SK-N-MC (cell line): ENCODE results near the gene MCC.

Experiments
- EZH2 ChIP-seq: fragments of 200-600 bp; sonication (generic); IDR thresholded peaks from one replicate; pipeline ENCODE4 v1.6.1; 2017; ENCODE audit warnings: antibody characterized with exemption
- POLR2AphosphoS5 ChIP-seq: IDR thresholded peaks from 2 replicates; pipeline ENCODE4 v1.6.1; 2012; ENCODE audit warnings: mild to moderate bottlenecking, low read depth, low read length, borderline replicate concordance

DNA sequence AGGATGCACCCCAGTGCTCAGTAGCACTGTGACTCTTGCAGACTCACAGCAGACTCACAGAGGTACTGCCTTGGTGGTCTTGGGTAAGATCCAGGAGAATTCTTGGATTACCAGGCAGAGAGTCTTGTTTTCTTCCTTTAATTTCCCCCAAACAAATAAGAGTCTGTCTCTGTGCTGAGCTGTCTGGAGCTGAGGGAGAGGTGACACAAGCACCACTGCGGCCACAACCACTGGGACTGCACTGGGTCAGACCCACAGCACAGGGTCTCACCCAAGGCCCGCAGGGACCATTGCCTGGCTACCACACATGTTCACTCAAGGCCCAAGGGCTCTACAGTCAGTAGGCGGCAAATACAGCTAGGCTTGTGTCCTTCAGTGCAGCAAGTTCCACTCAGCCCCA, 13.8 kb upstream of the MCC start:
- TF ChIP-seq EZH2 = no peak
- no peak for TF ChIP-seq POLR2AphosphoS5
